Activated CD4-positive, alpha-beta memory T cell treated with anti-CD3 and anti-CD28 coated beads, Interleukin-2, amount 10 ng/mL, durations not matched to agents 7 days and 5 days (primary cell): ENCODE measurements around the gene GPR150. TPM values are rescaled to one million over a fixed set of nuclear protein-coding genes. Genes with fewer than 3 reads are reported as not detected.
"Not testable (repeated sequence)": the region's sequence is repeated elsewhere in the genome, so short reads cannot be mapped to it uniquely, and the experiment has no call there.

Source experiments
- CTCF ChIA-PET: fragments of 350-600 bp; sonication (Branson Sonifier 250); formaldehyde crosslinking; loops from one replicate; lab custom pipeline; 2021; ENCODE audit warnings: antibody characterized with exemption, inconsistent platforms; lab: Charles Lee
- POLR2A ChIA-PET: fragments of 350-600 bp; sonication (Branson Sonifier 250); formaldehyde crosslinking; loops from one replicate; lab custom pipeline; 2021; ENCODE audit warnings: antibody characterized with exemption; lab: Charles Lee
- DNase-seq: peaks from one replicate; pipeline ENCODE4 v3.0.0-alpha.2; 2020
- H3K27ac Mint-ChIP-seq: one replicate; pipeline ENCODE4 v1.8.0; 2021; ENCODE audit warnings: mild to moderate bottlenecking, mixed read lengths
- H3K27me3 Mint-ChIP-seq: one replicate; pipeline ENCODE4 v1.8.0; 2021; ENCODE audit warnings: mixed read lengths
- H3K36me3 Mint-ChIP-seq: one replicate; pipeline ENCODE4 v1.8.0; 2021; ENCODE audit warnings: low read depth, mixed read lengths
- H3K4me1 Mint-ChIP-seq: one replicate; pipeline ENCODE4 v1.8.0; 2021; ENCODE audit warnings: mixed read lengths
- H3K4me3 Mint-ChIP-seq: one replicate; pipeline ENCODE4 v1.8.0; 2021; ENCODE audit warnings: mild to moderate bottlenecking, mixed read lengths
- H3K9me3 Mint-ChIP-seq: one replicate; pipeline ENCODE4 v1.8.0; 2021; ENCODE audit warnings: mixed read lengths
- total RNA-seq, 2 experiments: library from RNA; stranded (reverse); gene quantifications; one replicate each; pipeline ENCODE4 v1.2.3, GENCODE V29; 2021

The GPR150 gene
- total RNA-seq, 2 experiments from 2014 or later: 1.7 TPM

DNA sequence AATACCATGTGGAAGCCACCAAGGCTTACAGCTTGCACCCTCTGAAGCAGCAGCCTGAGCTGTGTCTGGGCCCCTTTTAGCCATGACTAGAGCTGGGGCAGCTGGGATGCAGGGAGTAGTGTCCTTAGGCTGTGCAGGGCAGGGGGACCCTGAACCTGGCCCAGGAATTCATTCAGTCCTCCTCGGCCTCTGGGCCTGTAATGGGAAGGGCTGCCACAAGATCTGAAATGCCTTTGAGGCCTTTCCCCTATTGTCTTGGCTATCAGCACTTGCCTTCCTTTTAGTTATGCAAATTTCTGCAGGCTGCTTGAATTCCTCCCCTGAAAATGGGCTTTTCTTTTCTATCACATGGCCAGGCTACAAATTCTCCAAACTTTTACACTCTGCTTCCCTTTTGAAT is 9.0 kb downstream of the GPR150 start:
- no peaks in the 10 kb centered on the region for H3K27me3 Mint-ChIP-seq
- peaks cover 21% of the 10 kb centered on the region for H3K36me3 Mint-ChIP-seq
- H3K4me1 Mint-ChIP-seq: peaks cover 23% of the 10 kb centered on the region
- POLR2A ChIA-PET: no interaction called here
- no peak overlapping the region for H3K4me3 Mint-ChIP-seq
- H3K9me3 Mint-ChIP-seq: peaks cover 5% of the 10 kb centered on the region
- no peak overlapping the region for H3K27ac Mint-ChIP-seq
- DNase-seq: no peak
- CTCF ChIA-PET: no interaction called here

DNA sequence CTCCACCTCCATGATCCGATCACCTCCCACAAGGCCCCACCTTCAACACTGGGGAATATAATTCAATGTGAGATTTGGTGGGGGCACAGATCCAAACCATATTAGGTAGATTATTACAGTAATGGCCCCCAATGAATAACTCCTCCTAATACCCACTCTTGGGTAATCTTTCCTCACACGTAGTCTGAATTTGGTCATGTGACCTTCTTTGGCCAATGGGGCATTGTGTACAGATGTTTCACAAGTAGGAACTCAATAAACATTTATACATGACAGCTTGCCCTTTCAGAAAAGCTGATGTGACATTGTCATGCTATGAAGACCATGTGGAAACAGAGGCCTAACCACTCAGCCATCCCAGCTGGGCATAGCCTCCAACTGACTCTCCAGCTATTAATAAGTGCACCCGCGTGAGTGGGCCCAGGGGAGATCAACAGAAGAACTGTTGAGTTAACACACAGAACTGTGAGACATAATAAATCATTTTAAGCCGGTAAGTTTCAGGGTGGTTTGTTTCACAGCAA is 10.6 kb downstream of the GPR150 start:
- POLR2A ChIA-PET: interaction anchor here (1.6 to 3.4 kb wide), 4 partner anchors 9 to 331 kb away, joined by 6 to 57 read pairs (median 16); partner anchors contain the start of genes ELL2, GPR150 and RFESD
- no peak for DNase-seq
- peaks cover 23% of the 10 kb centered on the region for H3K4me1 Mint-ChIP-seq
- H3K27me3 Mint-ChIP-seq: peaks cover 4% of the 10 kb centered on the region
- peaks cover 5% of the 10 kb centered on the region for H3K9me3 Mint-ChIP-seq
- CTCF ChIA-PET: interaction anchor here (2.2 kb wide), 1 partner anchor 8 kb away, joined by 15 read pairs; no protein-coding TSS in a partner anchor
- H3K27ac Mint-ChIP-seq: no peak overlapping the region
- H3K4me3 Mint-ChIP-seq: no peak overlapping the region
- H3K36me3 Mint-ChIP-seq: peaks cover 16% of the 10 kb centered on the region

DNA sequence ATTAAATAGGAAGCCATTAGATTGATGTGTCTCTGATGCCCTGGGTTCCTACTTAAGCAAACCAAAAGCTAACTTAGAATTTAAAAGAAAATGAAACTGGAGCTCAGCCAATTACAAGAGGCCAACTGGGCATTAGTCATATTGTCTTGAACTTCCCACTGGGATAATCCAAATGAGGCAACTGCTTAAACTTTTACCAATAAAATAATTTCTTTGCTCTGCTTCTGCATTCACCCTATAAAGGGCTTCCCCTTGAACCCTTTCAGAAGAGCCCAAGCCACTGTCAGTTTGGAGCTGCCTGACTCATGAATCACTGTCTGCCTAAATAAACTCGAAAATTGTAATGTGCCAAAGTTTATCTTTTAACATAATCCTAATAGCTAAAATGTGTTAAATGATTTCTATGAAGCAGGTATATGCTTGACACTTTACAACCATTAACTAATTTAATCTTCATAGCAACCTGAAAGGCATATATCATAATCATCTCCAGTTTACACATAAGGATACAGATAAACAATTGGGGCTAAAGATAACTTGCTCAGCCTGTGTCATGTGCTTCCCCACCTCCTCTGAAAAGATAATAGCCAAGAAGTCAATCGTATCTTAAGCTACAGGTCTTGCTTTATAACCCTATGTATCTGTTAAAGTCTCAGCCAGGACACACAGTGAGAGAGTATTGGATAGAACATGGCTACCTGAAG is 11.5 kb downstream of the GPR150 start:
- H3K4me3 Mint-ChIP-seq: no peak overlapping the region
- H3K27ac Mint-ChIP-seq: peak overlapping the region; percentile 95
- CTCF ChIA-PET: interaction anchor here (1.1 to 2.2 kb wide), 7 partner anchors 8 to 150 kb away, joined by 3 to 15 read pairs (median 8); partner anchors contain the start of gene RFESD
- no peak for DNase-seq
- H3K36me3 Mint-ChIP-seq: peaks cover 16% of the 10 kb centered on the region
- peaks cover 5% of the 10 kb centered on the region for H3K9me3 Mint-ChIP-seq
- POLR2A ChIA-PET: interaction anchor here (0.8 to 3.4 kb wide), 10 partner anchors 10 to 1023 kb away, joined by 3 to 57 read pairs (median 4); partner anchors contain the start of genes ELL2, GPR150 and RFESD
- peaks cover 8% of the 10 kb centered on the region for H3K27me3 Mint-ChIP-seq
- peaks cover 23% of the 10 kb centered on the region for H3K4me1 Mint-ChIP-seq

DNA sequence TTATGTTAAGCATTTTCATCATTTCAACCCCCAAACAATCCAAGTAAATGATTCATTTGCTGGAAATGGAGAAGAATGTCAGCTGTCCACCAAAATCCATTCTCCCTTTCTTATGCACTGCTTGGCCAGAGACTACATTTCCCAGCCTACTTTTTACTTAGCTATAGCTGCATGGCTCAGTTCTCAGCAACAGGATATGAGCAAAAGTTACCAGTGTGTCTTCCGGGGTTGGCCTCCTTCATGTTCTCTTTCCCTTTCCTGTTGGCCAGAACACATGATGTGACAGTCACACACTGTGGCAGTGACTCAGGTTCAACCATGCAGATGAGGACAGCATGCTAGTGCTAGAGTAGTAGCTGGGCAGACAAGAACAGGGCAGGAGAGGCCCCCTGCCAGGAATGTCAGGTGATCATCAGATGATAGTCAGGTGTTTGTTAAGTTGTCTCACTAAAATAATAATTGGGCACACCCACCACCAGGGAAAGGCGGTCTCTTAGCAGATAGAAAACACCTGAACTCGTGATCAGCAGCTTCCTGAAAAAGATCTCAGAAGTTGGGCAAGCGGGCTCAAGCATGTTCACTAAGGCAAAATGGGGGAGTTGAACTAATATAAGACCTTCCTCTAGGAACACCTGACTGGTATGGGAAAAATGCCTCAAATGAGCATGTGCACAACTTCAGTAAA is 12.2 kb downstream of the GPR150 start:
- H3K4me3 Mint-ChIP-seq: peak overlapping the region; percentile 1
- peaks cover 16% of the 10 kb centered on the region for H3K36me3 Mint-ChIP-seq
- CTCF ChIA-PET: interaction anchor here (1.1 to 2.2 kb wide), 7 partner anchors 7 to 149 kb away, joined by 3 to 15 read pairs (median 8); partner anchors contain the start of gene RFESD
- peak overlapping the region; percentile 95 for H3K27ac Mint-ChIP-seq
- H3K9me3 Mint-ChIP-seq: peaks cover 5% of the 10 kb centered on the region
- peaks cover 12% of the 10 kb centered on the region for H3K27me3 Mint-ChIP-seq
- DNase-seq: peak; percentile 82
- POLR2A ChIA-PET: interaction anchor here (0.8 to 3.4 kb wide), 12 partner anchors 10 to 1023 kb away, joined by 3 to 57 read pairs (median 4); partner anchors contain the start of genes ARSK, ELL2, GPR150 and RFESD
- H3K4me1 Mint-ChIP-seq: peaks cover 23% of the 10 kb centered on the region

DNA sequence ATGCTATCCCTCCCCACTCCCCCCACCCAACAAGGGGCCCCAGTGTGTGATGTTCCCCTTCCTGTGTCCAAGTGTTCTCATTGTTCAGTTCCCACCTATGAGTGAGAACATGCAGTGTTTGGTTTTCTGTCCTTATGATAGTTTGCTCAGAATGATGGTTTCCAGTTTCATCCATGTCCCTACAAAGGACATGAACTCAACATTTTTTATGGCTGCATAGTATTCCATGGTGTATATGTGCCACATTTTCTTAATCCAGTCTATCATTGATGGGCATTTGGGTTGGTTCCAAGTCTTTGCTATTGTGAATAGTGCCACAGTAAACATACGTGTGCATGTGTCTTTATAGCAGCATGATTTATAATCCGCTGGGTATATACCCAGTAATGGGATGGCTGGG is 13.1 kb downstream of the GPR150 start:
- peaks cover 13% of the 10 kb centered on the region for H3K27me3 Mint-ChIP-seq
- DNase-seq, H3K4me3 Mint-ChIP-seq, H3K9me3 Mint-ChIP-seq, H3K27ac Mint-ChIP-seq: not testable (repeated sequence)
- ChIA-PET CTCF (interaction anchor here (1.6 to 1.7 kb wide), 2 partner anchors 12 to 14 kb away, joined by 8 to 13 read pairs; partner anchors contain the start of gene RFESD), POLR2A (interaction anchor here (1.0 to 3.4 kb wide), 4 partner anchors 9 to 78 kb away, joined by 3 to 57 read pairs (median 10); partner anchors contain the start of genes ARSK, GPR150 and SKIC3)
- peaks cover 23% of the 10 kb centered on the region for H3K4me1 Mint-ChIP-seq
- peaks cover 16% of the 10 kb centered on the region for H3K36me3 Mint-ChIP-seq

DNA sequence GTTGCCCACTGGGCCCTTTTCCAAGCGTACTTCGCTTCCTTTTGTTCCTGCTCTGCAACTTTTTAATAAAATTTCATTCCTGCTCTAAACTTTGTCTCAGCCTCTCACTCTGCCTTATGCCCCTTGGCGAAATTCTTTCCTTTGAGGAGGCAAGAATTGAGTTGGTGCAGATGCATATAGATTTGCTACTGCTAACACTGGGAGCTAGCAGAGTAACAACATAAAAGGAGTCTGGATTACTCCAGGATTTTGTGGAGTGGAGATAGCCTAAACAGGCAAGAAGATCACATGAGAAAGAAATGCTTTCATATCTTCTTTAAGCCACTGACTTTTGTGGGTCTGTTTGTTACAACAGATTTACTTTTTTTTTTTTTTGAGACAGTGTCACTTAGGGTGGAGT is 13.8 kb downstream of the GPR150 start:
- no peak overlapping the region for H3K27ac Mint-ChIP-seq
- CTCF ChIA-PET: no interaction called here
- H3K36me3 Mint-ChIP-seq: peaks cover 16% of the 10 kb centered on the region
- no peak overlapping the region for H3K4me3 Mint-ChIP-seq
- POLR2A ChIA-PET: no interaction called here
- no peak for DNase-seq
- H3K27me3 Mint-ChIP-seq: peaks cover 18% of the 10 kb centered on the region
- peaks cover 5% of the 10 kb centered on the region for H3K9me3 Mint-ChIP-seq
- H3K4me1 Mint-ChIP-seq: peaks cover 26% of the 10 kb centered on the region

DNA sequence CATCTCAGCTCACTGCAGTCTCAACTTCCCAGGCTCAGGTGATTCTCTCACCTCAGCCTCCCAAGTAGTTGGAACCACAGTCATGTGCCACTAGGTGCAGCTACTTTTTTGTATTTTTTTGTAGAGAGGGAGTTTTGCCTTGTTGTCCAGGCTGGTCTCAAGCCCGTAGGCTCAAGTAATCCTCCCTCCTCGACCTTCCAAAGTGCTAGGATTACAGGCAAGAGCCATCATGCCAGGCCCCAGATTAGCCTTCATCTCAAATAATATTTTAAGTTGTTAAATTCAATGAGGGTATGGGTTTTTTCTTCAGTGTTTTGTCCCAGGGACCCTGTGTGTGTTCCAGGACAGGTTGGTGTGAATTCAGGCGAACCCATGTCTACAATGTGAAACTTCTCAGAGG is 14.2 kb downstream of the GPR150 start:
- ChIA-PET POLR2A (interaction anchor here (1.9 kb wide), 1 partner anchor 13 kb away, joined by 9 read pairs; the partner anchor contains the start of gene RFESD), CTCF (interaction anchor here (0.7 kb wide), 1 partner anchor 148 kb away, joined by 3 read pairs; no protein-coding TSS in a partner anchor)
- no peak overlapping the region for H3K4me3 Mint-ChIP-seq
- peaks cover 16% of the 10 kb centered on the region for H3K36me3 Mint-ChIP-seq
- no peak for DNase-seq
- peaks cover 19% of the 10 kb centered on the region for H3K27me3 Mint-ChIP-seq
- peaks cover 5% of the 10 kb centered on the region for H3K9me3 Mint-ChIP-seq
- H3K27ac Mint-ChIP-seq: no peak overlapping the region
- H3K4me1 Mint-ChIP-seq: peaks cover 26% of the 10 kb centered on the region

DNA sequence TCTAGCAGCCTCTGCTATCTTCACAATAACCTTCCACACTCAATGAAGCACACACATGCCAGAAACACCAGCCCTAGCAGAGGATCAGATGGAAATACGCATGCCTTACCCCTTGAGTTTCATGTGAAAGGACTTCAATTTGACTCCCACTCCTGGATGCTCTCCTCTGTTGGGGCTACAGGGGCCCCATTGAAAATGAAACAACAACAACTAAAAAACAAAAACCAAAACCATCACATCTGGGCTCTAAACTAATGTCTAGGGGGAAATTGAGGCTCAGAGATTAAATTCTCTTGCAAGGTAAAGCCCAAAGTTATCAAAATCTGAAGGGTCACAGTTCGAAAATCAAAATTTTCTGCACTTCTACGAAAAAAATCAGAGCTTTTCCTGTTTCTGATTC is 18.7 kb downstream of the GPR150 start:
- DNase-seq: no peak
- no peaks in the 10 kb centered on the region for H3K9me3 Mint-ChIP-seq
- ChIA-PET POLR2A (no interaction called here), CTCF (no interaction called here)
- H3K27ac Mint-ChIP-seq: no peak overlapping the region
- no peak overlapping the region for H3K4me3 Mint-ChIP-seq
- peaks cover 2% of the 10 kb centered on the region for H3K36me3 Mint-ChIP-seq
- H3K4me1 Mint-ChIP-seq: peaks cover 4% of the 10 kb centered on the region
- H3K27me3 Mint-ChIP-seq: peaks cover 22% of the 10 kb centered on the region

DNA sequence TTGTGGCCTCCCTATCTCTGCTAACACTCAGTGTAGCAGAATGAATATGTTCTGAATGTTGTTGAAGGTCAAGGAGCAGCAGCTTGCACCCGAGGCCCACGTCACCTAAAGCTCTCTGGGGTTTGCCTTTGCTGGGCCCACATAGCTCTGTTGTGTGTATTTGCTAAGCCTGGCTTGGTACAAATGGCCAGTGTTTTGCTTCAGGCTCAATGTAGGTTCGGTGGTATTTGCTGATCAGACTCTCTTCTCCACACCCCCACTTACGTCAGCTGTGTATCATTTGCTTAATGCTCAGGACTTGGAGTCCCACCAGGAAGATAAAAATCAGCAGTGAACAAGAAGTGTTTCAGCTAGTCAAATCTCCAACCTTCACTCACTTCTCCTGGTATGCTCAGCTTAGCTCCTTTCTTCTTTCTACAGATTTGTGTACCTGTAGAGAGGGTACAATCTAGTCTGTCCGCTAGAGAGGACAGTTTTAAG is 21.9 kb downstream of the GPR150 start:
- H3K9me3 Mint-ChIP-seq: no peaks in the 10 kb centered on the region
- H3K4me3 Mint-ChIP-seq: no peak overlapping the region
- no peak for DNase-seq
- H3K4me1 Mint-ChIP-seq: peaks cover 27% of the 10 kb centered on the region
- no peak overlapping the region for H3K27ac Mint-ChIP-seq
- H3K27me3 Mint-ChIP-seq: peaks cover 11% of the 10 kb centered on the region
- ChIA-PET CTCF (interaction anchor here (0.8 to 4.2 kb wide), 8 partner anchors 10 to 696 kb away, joined by 3 to 29 read pairs (median 4); no protein-coding TSS in a partner anchor), POLR2A (interaction anchor here (3.2 kb wide), 1 partner anchor 10 kb away, joined by 14 read pairs; no protein-coding TSS in a partner anchor)
- H3K36me3 Mint-ChIP-seq: no peaks in the 10 kb centered on the region

DNA sequence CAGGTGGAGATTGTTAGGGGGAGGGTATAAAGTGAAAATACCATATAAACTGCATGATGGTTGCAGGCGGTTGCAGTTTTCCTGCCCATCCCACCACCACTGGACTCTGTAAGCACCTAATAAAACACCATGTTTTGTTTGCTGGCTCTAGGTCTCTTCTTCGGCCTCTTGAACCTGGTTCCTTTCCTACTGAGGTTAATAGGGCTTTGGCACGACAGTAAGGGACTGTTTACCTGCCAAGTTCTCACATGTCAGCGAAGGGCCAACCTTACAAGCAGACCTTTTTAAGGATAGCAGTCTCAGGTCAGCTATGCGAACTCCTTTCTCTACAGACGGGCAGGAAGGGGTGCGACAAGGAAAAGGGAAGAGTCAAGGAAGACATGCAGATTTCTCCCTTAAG is 23.3 kb downstream of the GPR150 start:
- no peak overlapping the region for H3K4me3 Mint-ChIP-seq
- POLR2A ChIA-PET: interaction anchor here (0.5 to 3.2 kb wide), 3 partner anchors 8 to 1333 kb away, joined by 3 to 14 read pairs (median 4); no protein-coding TSS in a partner anchor
- no peak overlapping the region for H3K27ac Mint-ChIP-seq

DNA sequence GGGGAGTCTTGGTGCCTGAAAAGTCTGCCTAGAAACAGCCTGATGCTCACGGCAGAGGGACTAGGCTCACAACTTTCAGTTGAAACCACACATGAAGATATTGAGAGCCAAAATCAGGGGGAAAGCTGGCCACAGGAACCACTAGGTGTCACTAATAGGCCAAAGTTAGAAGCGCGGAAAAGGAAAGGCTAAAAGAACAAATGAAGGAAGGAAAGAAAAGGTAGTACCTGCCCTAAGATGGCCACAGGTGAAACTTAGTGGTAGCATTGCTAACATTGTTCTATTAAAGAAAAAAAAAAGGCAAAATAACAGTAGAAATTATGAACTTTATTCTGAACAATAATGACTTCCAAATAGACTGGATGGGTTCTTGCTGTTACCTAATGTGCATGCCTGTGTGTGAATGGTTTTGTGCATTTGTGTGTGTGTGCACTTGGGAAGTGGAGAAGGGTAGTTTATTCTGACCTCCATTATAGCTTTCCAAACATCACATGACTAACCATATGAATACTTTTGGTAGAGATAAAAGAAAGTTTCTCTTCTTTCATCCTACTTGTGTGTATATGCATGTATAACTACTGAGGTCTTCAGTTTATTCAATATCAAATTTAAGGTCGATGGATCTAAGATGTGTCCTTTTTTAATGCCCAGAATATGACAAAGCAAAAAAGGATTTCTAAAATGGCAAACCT is 24.6 kb downstream of the GPR150 start:
- peak; percentile 64 for DNase-seq
- Mint-ChIP-seq H3K27me3 (peaks cover 2% of the 10 kb centered on the region), H3K36me3 (peaks cover 2% of the 10 kb centered on the region), H3K4me1 (peaks cover 40% of the 10 kb centered on the region), H3K9me3 (no peaks in the 10 kb centered on the region), H3K4me3 (no peak overlapping the region), H3K27ac (peak overlapping the region; percentile 8)
- CTCF ChIA-PET: interaction anchor here (1.0 to 4.2 kb wide), 12 partner anchors 9 to 204 kb away, joined by 4 to 29 read pairs (median 8); no protein-coding TSS in a partner anchor
- POLR2A ChIA-PET: interaction anchor here (0.6 to 4.4 kb wide), 6 partner anchors 10 to 179 kb away, joined by 3 to 52 read pairs (median 5); partner anchors contain the start of genes GLRX and GPR150

More for the DNA sequence above, 23.3 kb downstream of the GPR150 start:
- peaks cover 9% of the 10 kb centered on the region for H3K27me3 Mint-ChIP-seq
- CTCF ChIA-PET: interaction anchor here (0.7 to 4.2 kb wide), 9 partner anchors 11 to 206 kb away, joined by 3 to 29 read pairs (median 8); no protein-coding TSS in a partner anchor
- H3K4me1 Mint-ChIP-seq: peaks cover 36% of the 10 kb centered on the region
- DNase-seq: no peak
- H3K9me3 Mint-ChIP-seq: no peaks in the 10 kb centered on the region
- peaks cover 2% of the 10 kb centered on the region for H3K36me3 Mint-ChIP-seq
